HG02885 (cell line): ENCODE measurements around the gene TNFRSF14.

Experiments used
- ATAC-seq: cut with Tn5 transposase; IDR thresholded peaks from one replicate; pipeline ENCODE4 v1.9.1; 2021; ENCODE audit warnings: mild to moderate bottlenecking; ENCODE audit not compliant: unreplicated experiment, poor library complexity

The TNFRSF14 gene

DNA sequence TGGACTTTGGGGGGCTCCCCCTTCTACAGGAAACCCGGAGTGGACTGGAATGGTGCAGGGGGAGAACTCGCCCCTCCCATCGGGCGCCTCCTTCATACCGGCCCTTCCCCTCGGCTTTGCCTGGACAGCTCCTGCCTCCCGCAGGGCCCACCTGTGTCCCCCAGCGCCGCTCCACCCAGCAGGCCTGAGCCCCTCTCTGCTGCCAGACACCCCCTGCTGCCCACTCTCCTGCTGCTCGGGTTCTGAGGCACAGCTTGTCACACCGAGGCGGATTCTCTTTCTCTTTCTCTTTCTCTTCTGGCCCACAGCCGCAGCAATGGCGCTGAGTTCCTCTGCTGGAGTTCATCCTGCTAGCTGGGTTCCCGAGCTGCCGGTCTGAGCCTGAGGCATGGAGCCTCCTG, at the start of gene TNFRSF14:
TNFRSF14 (plus strand) TSS at position 95 of the 401 bp plus-strand sequence; CDS start at position 389, 294 bp downstream.
- peak; percentile 37 for ATAC-seq

DNA sequence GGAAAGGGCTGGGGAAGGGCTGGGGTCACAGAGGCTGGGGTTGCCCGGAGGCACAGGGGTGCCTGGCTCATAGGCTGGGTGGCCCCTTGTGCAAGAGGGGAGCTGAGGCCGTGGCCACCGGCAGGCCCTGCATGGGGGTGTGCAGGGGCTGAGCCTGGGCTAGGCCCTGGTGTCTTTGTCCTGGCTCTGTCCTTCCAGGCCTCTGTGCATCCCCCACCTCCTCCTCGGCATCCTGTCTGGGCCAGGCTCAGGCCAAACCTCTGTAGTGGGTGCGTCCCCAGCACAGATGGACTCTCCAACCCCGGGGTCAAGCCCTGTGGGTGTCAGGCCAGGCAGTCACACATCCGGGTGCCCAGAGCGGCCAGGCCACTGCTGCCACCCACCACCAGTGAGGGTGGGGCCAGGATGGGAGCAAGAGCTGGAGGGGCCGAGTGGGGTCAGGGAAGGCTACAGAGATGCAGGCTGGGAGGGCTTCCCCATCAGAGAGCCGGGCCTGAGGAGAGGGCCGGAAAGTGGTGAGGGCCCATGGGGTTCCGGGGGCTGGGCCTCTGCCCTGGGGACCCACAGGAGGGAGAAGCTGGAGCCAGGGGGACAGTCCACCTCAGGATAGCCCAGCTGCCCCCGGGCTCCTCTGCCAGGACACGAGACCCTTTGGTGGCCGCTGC, 49.1 kb upstream of the TNFRSF14 start:
- ATAC-seq = no peak

DNA sequence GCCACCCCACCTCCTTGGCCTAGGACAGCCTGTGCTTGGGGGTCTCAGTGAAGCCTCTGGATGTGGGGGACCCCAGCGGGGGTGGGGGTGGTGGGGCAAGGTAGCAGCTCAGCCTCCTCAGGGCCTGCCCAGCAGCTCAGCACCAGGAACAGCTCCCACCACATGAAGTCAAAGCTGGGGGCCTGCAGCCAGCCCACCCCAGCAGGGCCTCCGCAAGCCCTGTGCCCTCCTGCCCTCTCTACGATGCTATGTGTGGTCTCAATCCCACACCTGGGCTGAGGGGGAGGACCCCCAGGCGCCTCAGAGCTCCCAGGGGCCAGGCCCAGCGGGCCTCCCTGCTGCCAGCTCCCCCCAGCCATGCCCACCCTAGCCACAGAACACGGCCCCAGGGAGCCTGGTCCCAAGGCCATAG, 48.4 kb upstream of the TNFRSF14 start:
- no peak for ATAC-seq

DNA sequence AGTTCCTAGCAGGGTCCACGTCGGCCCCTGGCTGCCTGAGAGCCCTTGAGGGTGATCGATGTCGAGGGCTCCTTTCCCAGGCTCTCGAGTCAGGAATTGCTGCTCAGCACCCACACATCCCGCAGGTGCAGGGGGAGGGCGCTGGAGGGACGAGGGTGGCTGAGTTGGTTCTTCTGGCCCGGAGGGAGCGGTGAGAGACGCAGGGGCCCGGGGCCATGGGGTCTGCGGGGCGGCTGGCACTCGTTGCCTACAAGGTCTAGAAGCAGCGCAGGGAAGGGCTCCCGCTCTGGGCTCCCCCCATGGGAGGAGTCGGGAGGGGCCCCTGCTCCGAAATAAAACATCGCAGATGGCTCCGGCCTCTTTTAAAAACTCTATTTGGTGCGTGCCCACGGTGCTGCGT, 48.0 kb upstream of the TNFRSF14 start:
- no peak for ATAC-seq

DNA sequence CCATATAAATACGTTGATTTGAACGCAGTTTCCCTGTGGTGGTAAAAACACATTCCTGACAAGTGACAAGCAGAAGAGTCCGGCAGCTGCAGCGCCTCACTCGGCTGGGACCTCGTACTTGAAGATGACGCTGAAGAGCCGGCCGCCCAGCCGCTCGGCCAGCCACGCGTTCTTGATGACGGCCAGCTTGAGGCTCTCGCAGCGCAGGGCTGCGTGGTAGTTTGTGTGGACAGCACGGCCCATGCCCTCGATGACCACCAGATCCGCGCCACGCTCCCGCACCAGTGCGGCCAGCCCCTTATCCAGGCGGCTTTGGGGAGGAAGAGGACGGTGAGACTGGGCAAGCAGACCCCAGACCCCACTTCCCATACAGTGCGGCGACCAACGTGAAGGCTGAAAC, 47.4 kb upstream of the TNFRSF14 start:
- ATAC-seq = no peak

DNA sequence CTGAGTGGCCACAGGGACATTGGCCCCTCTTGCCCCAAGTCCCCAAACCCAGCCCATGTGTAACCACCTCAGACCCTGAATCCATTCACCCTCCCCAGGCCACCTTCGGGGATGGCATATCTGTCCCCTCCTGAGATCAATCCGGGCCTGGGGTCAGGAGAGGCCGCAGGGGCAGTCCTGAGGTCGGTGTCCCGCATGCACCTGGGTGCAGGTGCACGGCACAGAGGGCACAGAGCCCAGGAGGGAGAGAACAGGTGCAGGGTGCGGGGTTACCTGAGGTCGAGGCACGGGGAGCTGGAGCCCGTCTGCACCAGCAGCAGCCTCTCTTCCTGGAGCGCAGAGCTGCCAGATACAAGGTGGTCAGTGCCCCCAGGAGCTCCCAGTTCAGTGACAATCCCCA, 46.6 kb upstream of the TNFRSF14 start:
- no peak for ATAC-seq

DNA sequence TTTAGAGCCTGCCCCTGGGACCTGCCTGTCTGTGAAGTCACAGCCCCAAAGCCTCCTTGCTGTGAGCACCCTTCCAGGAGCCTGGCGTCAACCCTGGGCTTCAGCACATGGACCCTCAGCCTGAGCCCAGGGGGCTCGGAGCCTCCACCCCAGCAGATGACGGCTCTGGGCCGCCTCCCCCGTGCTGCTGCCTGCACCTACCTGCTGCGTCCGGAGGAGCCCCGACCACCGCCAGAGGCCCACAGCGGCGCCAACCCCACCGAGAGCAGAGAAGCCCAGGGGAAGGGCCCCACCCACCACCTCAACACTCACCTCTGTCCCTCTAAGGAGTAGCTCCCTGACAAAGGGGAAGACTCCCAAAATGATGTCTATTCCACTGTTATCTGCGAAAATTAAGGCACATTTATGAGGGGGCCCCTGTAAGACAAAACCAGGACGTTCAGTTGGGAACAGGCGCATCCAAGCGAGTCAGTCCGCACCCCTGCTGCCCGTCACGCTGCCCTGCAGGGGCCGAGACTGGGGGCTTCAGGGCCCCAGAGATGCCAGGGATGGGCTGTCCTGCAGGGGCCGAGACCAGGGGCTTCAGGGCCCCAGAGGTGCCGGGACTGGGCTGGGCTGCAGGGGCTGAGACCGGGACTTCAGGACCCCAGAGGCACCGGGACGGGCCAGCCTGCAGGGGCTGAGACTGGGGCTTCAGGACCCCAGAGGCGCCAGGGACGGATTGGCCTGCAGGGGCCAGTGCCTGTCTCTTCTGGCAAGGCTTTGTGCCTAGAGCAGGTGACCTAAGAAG, 45.6 kb upstream of the TNFRSF14 start:
- ATAC-seq = no peak

DNA sequence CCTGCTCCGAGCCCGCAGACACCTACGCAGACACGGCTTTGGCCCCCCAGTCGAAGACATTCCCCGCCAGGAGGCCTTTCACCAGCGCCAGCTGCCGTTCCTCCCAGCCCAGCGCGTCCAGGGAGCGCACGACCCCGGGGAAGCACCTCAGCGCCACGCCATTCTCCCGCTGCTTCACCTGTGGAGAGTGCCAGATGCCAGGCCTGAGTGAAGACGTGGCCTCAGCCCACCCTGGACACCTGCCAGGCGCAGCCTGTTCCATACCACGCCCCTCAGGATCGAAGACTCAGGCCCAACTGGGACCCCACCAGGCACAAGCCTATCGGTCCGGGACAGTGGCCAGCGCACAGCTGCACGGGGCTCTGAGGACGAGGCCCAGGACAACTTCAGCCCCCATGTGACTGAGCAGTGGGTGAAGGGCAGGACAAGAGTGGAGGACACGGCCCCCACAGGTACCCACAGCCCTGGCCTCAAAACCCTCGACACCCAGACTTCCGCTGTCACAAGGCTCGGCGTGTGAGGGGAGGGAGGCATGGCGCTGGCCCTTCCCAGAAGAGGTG, 43.2 kb upstream of the TNFRSF14 start:
- no peak for ATAC-seq

DNA sequence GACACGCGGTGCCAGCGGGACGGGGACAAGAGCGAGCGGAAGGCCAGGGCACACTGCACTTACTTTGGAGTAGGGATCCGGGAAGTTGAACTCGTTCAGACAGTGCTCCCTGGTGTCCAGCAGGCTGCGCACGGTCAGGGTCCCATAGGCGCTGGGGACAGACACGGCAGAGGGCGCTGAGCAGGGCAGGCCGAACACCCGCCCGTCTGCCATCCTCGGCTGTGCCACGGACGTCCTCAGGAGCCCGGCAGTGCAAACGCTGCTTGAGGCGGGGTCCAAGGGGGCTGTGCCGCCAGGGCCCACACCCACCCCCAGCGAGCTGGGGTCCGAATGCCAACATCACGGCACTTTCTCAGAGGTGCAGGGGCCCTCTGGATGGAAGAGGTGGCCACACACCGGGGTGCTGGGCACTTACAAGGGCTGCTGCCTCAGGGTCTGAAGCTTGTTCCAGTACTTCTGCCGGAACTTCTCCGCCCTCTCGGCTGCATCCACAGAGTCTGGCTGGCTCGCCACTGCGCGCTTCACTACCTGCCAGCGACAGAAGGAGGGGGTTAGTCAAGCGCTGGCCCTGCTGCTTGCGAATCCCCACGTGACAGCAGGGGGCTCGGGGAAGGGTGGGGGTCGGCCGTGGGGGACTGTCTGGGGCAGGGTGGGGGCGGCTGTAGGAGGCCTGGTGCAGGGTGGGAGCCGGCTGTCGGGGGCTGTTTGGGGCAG, 42.1 kb upstream of the TNFRSF14 start:
- no peak for ATAC-seq

DNA sequence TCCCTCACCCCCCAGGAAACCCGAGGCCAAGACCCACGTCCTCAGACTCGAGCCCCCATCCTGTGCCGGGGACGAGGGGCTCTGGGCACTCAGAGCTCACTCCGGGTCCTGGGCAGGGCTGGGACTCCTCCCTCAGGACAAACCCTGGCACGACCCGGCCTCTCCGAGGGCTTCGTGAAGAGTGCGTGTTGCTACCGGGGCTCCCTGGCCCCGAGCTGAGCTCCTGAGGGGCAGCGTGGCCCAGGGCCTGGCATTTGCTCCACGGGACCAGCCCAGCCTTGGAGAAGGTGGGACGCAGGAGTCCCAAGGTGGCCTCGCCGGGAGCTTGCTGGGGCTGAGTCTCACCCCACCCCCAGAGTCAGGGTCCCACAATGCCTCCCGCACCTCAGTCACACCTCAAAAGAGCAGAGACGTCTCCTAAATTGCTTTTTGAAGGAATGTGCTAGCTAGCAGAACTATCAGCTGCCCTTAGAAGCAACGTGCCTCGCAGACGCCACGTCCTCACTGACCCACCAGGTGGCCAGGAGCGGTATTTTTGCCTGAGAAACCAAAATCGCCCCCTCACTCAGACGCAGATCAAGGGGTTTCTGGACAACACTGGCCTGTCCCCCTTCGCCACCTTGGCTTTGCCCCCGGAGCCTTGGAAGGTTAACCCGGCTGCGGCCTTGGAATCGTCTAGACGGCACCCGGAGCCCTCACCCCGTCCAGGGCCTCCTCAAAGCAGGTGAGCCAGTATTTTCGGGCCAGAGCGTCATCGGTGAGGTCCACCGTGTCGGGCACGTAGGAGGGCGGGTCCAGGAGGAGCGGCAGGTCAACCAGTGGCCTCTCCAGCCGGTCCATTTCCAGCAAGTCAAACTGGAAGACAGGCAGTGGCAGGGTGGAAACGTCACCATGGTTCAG, 41.1 kb upstream of the TNFRSF14 start:
- ATAC-seq = no peak

DNA sequence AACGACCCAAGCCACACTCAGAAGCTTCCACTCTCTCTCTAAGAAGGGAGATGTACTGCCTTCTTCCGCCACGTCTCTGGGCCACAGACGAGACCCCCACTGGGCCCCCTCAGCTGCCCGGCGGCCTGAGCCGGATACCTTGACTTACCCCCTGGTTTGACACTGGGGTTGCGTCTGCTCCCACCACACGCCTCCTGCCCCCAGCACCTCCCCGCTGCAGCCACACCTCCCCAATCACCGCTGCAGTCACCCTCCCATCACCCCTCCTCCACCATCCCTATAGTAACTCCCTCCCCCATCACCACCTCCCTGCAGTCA, 40.4 kb upstream of the TNFRSF14 start:
- ATAC-seq = no peak

DNA sequence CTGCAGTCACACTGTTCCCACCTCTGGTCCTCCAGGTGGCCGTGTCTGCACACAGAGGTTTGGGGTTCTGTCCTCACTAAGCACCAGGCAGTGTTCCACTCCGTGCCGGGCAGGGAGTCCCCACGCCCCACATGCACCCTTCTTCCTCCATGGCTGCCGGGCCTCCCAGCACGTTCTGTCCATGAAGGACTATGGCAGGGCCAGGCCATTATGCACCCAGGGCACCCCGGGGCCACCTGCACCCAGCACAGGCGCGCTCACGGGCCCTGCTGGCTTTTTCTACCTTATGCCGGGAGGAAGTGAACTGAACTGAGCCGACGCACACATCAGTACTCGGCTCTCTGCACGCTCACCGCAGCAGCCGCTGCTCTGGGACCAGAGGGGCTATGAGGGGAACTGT, 40.0 kb upstream of the TNFRSF14 start:
- ATAC-seq = no peak

DNA sequence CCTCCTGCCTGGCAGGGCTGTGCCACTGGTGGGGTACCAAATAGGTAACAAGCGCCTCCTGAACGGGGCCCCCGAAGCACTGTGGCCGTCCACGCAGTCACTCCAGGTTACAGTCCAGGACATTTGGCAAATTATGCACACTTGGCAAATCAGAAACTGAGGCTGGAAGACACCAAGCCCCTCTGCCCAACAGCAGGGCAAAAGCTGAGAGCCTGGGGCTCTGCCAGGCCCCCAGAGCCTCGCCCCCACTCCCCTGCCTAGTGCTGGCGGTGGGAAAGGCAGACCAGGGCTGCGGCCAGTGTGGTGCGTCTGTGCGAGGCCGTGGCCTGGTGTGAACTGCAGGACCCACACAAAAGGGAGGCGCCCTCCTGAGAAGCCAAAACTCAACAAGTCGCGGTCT, 39.2 kb upstream of the TNFRSF14 start:
- ATAC-seq = no peak

DNA sequence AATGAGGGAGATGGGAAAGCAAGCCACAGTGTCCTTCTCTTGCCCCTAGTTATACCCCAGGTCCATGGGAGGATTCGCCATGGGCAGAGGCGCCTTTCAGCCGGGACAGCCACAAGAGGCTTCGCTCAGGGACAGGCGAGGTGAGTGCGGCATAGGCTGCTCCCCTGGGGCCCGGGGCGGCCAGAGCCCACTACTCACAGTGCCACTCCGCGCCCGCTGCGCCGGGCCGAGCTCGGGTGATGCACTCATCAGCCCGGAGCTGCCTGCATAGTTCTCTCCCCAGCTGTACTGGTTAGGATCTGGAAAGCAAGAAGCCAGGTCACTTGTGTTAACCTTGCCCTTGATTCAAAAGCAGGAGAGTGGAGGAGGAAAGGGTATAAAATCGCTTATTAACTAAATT, 38.2 kb upstream of the TNFRSF14 start:
- ATAC-seq = no peak

DNA sequence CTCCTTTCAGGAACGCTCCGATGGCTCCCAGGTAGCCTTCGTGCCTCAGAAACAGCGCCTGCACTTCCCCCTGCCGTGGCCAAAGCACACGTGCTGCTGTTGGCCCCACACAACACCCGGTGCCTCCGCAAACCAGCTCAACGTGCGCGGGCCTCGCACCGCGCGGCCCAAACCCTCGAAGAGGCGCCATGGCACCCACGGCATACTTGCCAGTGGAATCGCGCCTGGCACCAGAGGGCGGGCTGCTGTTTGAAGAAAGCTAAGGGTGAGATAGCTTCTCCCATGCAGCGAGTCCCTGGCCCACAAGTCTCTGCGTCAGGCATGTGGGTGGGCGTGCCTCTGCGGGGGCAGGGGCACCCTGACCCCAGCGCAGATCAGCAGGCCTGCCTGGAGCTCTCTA, 37.6 kb upstream of the TNFRSF14 start:
- ATAC-seq = no peak

DNA sequence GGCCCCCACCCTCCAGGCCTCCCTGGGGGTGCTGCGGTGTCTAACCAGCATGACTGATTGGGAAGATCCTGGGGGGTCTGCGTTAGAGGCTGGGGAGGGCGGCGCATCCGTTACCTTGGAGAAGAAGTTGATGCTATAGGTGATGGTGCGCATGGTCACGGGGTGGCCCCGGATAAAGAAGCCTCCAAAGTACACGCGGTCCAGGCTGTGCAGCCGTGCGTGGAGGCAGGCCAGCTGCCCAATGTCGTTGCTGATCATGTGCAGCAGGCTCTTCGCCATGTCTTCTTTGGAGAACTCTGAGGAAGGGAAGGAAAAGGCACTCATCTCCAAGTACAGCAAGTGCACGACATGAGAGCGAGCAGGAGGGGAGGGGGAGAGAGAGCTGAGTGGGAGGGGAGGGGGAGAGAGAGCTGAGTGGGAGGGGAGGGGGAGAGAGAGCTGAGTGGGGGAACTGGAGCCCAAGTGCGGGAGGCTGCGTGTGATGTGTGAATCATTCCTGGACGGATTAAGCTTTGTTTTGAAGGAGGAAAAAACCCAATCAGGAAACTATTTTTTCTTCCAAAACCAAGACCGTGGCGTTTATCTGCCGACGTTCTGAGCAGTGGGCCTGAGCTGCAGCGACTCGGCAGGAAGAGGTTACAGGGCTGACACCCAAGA, 37.0 kb upstream of the TNFRSF14 start:
- ATAC-seq = no peak

DNA sequence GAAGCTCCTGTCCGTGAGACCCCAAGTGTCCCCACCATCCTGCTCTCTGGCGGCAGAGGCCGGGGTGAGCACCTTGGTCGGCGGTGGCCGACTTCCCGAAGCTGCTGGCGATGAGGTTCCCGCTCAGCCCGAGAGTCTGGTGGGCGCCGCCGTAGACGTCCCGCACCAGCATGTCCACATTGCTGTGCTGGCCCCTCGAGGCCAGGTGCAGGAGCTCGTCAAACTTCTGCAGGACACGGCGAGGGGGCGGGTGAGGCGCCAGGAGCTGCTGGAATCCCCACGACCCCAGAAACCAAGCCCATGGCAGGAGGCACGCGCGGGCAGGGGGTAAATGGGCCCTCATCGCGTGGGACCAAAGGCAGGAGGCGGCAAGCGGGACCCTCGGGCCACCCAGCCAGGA, 36.4 kb upstream of the TNFRSF14 start:
- ATAC-seq = no peak

DNA sequence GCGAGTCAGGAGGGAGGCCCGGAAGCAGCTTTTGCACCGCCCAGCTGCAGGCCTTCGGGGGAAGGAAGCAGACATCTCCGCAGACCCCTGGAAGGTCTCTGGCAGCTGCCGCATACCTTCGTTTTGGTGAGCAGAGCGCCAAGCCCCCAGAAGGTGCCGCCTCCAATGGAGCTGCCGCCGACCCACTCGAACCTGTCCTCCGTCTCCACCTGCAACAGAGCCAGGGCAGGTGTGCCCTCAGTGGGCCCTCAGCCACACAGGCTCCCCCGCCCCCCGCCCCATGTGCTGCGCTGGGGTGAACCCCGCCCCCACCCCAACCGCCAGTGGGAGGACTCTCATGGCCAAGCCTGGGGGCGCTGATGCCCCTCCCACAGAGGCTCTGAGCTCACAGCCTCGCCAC, 36.0 kb upstream of the TNFRSF14 start:
- ATAC-seq = no peak

DNA sequence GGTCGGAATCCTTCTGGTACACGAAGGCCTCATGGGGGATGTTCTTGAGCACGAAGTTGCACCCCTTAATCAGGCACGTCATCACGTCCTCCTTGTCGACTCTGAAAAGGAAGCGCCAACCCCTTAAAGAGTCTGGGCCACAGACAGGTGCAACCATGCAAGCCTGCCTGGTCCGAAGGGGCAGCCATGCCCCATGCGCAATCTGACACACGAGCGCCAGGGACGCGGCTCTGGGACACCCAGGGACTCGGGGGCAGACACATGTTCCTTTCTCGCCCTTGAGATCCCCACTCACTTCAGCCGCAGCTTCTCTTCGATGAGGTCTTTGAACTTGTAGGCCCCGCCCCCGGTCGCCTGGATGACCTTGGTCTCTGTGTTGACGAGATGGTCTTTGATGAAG, 35.4 kb upstream of the TNFRSF14 start:
- no peak for ATAC-seq

DNA sequence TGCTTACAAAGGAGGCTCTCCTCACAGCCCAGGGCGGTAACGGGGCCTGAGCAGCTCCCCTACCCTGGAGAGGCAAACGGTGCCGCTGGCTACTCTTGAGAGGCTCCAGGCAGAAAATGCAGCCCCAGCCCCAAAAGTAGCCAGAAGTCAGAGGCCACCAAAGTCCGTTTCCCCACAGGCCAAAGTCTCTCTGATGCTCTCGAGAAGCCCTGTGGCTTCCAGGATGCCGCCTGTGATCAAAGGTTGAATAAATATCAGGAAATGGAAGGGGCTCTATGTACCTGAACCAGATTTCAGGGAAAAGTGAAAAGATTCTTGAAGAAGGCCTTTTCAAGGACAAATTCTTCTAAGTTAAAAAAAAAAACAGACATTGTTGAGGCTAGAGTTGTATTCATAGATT, 33.9 kb upstream of the TNFRSF14 start:
- no peak for ATAC-seq
